ENCODE measurements around the gene TK2. TPM values are rescaled to one million over a fixed set of nuclear protein-coding genes. Genes with fewer than 3 reads are reported as not detected.

The TK2 gene
- total RNA-seq, 1 donor from 2014 or later = 4.5 TPM

DNA sequence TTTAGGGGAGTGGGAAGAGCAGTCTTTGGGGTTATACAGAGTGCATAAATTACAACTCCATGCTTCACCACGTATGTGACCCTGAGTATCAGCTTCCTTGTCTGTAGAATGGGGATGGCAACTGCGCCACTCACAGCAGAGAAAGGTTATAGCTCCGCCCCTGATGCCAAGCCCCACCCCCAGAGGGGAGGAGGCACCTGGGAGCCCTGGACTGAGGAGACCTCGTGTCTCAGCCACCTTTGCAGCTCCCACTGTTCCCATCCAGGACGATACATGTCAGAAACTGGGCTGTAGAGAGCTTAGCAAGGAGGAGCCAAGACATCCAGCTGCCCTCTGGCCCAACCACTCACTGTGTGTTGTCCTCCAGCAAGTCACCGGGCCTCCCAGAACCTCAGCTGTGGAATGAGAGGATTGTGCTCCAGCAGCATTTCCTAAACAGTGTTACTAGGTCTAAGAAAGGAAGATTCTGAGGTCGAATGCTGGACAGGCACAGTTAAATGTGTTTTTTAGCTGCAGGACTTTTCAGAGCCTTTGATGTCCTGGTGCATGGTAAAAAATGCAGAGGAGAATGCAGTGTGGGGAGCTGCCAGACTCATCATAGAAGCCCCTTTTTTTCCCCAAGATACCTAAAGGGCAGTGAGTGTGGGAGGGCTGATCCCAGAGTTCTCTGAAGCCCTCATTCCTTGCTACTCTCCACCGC is 73.4 kb downstream of the TK2 start:
- no peak overlapping the region for H3K27ac Mint-ChIP-seq (ENCODE audit: unreplicated experiment)
- peaks cover 5% of the 10 kb centered on the region for H3K9me3 Mint-ChIP-seq (ENCODE audit: unreplicated experiment)
- H3K4me3 Mint-ChIP-seq (ENCODE audit: unreplicated experiment) = no peak overlapping the region
- TF ChIP-seq, protein P1, sequence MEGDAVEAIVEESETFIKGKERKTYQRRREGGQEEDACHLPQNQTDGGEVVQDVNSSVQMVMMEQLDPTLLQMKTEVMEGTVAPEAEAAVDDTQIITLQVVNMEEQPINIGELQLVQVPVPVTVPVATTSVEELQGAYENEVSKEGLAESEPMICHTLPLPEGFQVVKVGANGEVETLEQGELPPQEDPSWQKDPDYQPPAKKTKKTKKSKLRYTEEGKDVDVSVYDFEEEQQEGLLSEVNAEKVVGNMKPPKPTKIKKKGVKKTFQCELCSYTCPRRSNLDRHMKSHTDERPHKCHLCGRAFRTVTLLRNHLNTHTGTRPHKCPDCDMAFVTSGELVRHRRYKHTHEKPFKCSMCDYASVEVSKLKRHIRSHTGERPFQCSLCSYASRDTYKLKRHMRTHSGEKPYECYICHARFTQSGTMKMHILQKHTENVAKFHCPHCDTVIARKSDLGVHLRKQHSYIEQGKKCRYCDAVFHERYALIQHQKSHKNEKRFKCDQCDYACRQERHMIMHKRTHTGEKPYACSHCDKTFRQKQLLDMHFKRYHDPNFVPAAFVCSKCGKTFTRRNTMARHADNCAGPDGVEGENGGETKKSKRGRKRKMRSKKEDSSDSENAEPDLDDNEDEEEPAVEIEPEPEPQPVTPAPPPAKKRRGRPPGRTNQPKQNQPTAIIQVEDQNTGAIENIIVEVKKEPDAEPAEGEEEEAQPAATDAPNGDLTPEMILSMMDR (IDR thresholded peaks at IDR 0.05; ENCODE audit: partially characterized antibody, unreplicated experiment) = no peak
- no peak for DNase-seq
- H3K27me3 Mint-ChIP-seq (ENCODE audit: unreplicated experiment) = peaks cover 9% of the 10 kb centered on the region
- no peaks in the 10 kb centered on the region for H3K36me3 Mint-ChIP-seq (ENCODE audit: unreplicated experiment)
- H3K4me1 Mint-ChIP-seq (ENCODE audit: low read depth, unreplicated experiment) = peaks cover 2% of the 10 kb centered on the region

DNA sequence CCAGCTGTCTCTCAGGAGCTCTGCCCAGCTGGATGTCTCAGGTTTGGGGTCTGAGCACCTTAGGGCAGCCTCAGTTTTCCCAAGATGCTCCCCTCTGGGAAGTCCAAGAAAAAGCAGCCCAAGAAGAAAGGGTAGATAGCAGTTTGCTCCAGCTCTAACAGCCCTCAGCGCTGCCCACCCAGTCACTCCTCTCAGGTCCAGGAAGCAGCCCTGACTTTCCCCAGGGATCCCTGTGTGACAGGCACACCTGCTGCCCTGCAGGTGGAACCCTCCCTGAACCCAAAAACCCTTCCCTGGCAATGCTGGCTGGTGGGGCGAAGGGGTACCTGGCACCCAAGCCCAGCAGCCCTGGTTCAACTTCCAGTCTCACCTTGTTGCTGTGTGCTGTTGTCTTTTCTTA is 74.7 kb downstream of the TK2 start:
- no peak for DNase-seq
- Mint-ChIP-seq H3K27ac (ENCODE audit: unreplicated experiment) (no peak overlapping the region), H3K36me3 (ENCODE audit: unreplicated experiment) (no peaks in the 10 kb centered on the region), H3K9me3 (ENCODE audit: unreplicated experiment) (peaks cover 8% of the 10 kb centered on the region), H3K27me3 (ENCODE audit: unreplicated experiment) (peaks cover 9% of the 10 kb centered on the region), H3K4me3 (ENCODE audit: unreplicated experiment) (no peak overlapping the region), H3K4me1 (ENCODE audit: low read depth, unreplicated experiment) (peaks cover 2% of the 10 kb centered on the region)
- TF ChIP-seq, protein P1 (IDR thresholded peaks at IDR 0.05; ENCODE audit: partially characterized antibody, unreplicated experiment) = no peak

DNA sequence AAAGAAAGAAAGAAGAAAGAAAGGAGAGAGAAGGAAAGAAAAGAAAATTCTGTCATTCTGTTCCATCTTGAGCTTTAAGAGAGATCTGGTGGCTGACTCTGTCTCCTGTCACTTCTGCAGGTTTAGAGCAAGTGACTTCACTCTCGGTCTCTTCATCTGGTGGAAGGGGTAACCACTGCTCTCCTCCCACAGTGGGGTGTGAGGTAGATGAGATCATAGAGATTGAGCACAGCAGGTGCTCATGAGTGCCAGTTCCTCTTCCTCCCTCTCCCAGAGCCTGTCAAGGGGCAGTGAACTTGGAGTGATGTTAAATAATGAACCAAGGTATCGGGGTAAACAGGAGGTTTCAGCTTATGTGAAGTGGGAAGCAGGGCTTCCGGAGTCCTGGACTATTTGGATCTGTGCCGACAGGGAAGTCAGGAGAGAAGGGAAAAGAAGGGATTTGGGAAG is 75.1 kb downstream of the TK2 start:
- no peak for DNase-seq
- peaks cover 2% of the 10 kb centered on the region for H3K4me1 Mint-ChIP-seq (ENCODE audit: low read depth, unreplicated experiment)
- TF ChIP-seq, protein P1 (IDR thresholded peaks at IDR 0.05; ENCODE audit: partially characterized antibody, unreplicated experiment) = no peak
- H3K36me3 Mint-ChIP-seq (ENCODE audit: unreplicated experiment) = no peaks in the 10 kb centered on the region
- no peak overlapping the region for H3K27ac Mint-ChIP-seq (ENCODE audit: unreplicated experiment)
- H3K27me3 Mint-ChIP-seq (ENCODE audit: unreplicated experiment) = peaks cover 12% of the 10 kb centered on the region
- H3K4me3 Mint-ChIP-seq (ENCODE audit: unreplicated experiment) = no peak overlapping the region
- H3K9me3 Mint-ChIP-seq (ENCODE audit: unreplicated experiment) = peaks cover 10% of the 10 kb centered on the region

DNA sequence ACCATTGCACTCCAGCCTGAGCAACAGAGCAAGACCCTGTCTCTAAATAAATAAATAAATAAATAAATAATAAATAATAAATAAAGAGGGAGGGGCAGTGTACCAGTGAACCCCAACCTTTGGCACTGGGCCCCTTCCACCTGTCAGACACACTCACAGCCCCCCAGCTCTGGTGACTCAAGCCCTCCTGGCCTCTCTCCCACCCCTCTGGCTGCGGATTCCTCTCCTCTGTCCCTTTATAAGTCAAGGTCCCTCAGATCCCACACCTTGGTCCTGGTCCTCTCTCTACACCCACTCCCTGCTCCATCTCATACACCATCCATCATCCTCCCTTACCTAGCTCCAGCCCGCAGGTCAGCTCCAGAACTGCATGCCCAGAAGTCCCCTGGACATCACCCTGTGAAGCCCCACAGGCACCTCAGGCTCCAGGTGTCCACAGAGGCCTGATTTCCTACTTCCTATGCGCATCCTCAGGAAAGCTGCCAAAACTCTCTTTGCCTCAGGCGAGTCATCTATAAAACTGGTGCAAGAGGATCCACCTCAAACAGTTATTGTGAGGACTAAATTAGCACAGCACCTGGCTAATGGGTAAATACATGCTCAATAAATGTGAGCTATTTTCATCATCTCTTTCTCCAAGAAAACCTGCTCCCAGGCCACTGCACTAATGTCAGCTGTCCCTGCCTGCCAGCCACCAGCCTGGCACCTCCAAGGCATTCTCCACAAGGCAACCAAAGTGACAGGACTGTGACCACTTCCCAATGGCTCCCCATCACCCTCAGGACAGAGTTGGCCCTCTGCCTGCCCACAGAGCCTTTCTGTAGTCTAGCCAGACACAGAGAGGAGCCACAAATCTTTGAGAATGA is 76.0 kb downstream of the TK2 start:
- Mint-ChIP-seq H3K4me3 (ENCODE audit: unreplicated experiment) (no peak overlapping the region), H3K36me3 (ENCODE audit: unreplicated experiment) (no peaks in the 10 kb centered on the region), H3K27ac (ENCODE audit: unreplicated experiment) (no peak overlapping the region), H3K27me3 (ENCODE audit: unreplicated experiment) (peaks cover 14% of the 10 kb centered on the region), H3K9me3 (ENCODE audit: unreplicated experiment) (peaks cover 12% of the 10 kb centered on the region), H3K4me1 (ENCODE audit: low read depth, unreplicated experiment) (peaks cover 2% of the 10 kb centered on the region)
- no peak for DNase-seq
- TF ChIP-seq, protein P1 (IDR thresholded peaks at IDR 0.05; ENCODE audit: partially characterized antibody, unreplicated experiment) = no peak
